Thoracic aorta (tissue), 2 donors: Measurements from ENCODE around the gene CARD10. TPM values are rescaled to one million over a fixed set of nuclear protein-coding genes. Genes with fewer than 3 reads are reported as not detected.
"Not testable (repeated sequence)": the region's sequence is repeated elsewhere in the genome, so short reads cannot be mapped to it uniquely, and the experiment has no call there.

Source experiments
- ATAC-seq: fragments of 150-250 bp; one replicate; pipeline ENCODE4 v1.8.0; 2017; ENCODE audit warnings: low read depth; ENCODE audit not compliant: insufficient number of reproducible peaks, low FRiP score
- DNase-seq: peaks from one replicate; pipeline ENCODE4 v3.0.0-alpha.2; 2020; ENCODE audit warnings: low spot score
- H3K27ac ChIP-seq, 2 donors: fragments of 200-600 bp; sonication (generic); 1 replicate in 1 of 2; 2 replicates in 1 of 2; pipeline ENCODE4 v1.5.1; 2016; ENCODE audit warnings: mild to moderate bottlenecking in 2 of 2, moderate library complexity in 2 of 2
- H3K27me3 ChIP-seq: fragments of 200-600 bp; sonication (generic); replicated peaks from 2 replicates; pipeline ENCODE4 v1.6.0; 2016; ENCODE audit warnings: mild to moderate bottlenecking; ENCODE audit not compliant: insufficient read depth
- H3K36me3 ChIP-seq: fragments of 200-600 bp; sonication (generic); one replicate; pipeline ENCODE4 v1.5.1; 2016
- H3K4me1 ChIP-seq, 2 donors: fragments of 200-600 bp; sonication (generic); 1 replicate in 1 of 2; 2 replicates in 1 of 2; pipeline versions ENCODE4 v1.5.1 to v1.6.0; 2016; ENCODE audit warnings: low read depth in 2 of 2, mild to moderate bottlenecking in 1 of 2; ENCODE audit not compliant: control insufficient read depth in 1 of 2
- H3K4me3 ChIP-seq: fragments of 200-600 bp; sonication (generic); 2 replicates; pipeline ENCODE4 v1.5.1; 2016; ENCODE audit warnings: mild to moderate bottlenecking
- H3K9me3 ChIP-seq: fragments of 200-600 bp; sonication (generic); 2 replicates; pipeline ENCODE4 v1.5.1; 2016
- CTCF ChIP-seq: fragments of 200-600 bp; sonication (generic); IDR thresholded peaks from one replicate; pipeline ENCODE4 v1.5.1; 2019; ENCODE audit warnings: antibody characterized with exemption
- total RNA-seq, 2 donors: library from RNA; depleted of rRNA; stranded (reverse); fragments of >200 nt; gene quantifications; one replicate each; pipeline versions ENCODE4 v1.1.0 to v1.2.3, GENCODE V29; 2016

CARD10 gene
- total RNA-seq, 2 donors from 2014 or later = 7.2 to 11.0 TPM

GRCh38 chr22:37473437-37473946 lies 45.7 kb downstream of the CARD10 start:
- H3K4me3 ChIP-seq = no peak overlapping the region
- no peak for DNase-seq
- no peak for ATAC-seq
- no peak for TF ChIP-seq CTCF
- H3K27me3 ChIP-seq = peaks cover 4% of the 10 kb centered on the region
- H3K27ac ChIP-seq = no peak overlapping the region
- H3K4me1 ChIP-seq = no peaks in the 10 kb centered on the region
- H3K36me3 ChIP-seq = no peaks in the 10 kb centered on the region
- no peaks in the 10 kb centered on the region for H3K9me3 ChIP-seq

- Histone ChIP-seq H3K27ac (no peak overlapping the region), H3K4me3 (no peak overlapping the region), H3K36me3 (no peaks in the 10 kb centered on the region), H3K9me3 (no peaks in the 10 kb centered on the region), H3K27me3 (no peaks in the 10 kb centered on the region), H3K4me1 (no peaks in the 10 kb centered on the region)
- no peak for TF ChIP-seq CTCF
- ATAC-seq (no peak), DNase-seq (no peak)
Observed at GRCh38 chr22:37472418-37473006, 46.7 kb downstream of the CARD10 start.

GRCh38 chr22:37471727-37472417 lies 47.3 kb downstream of the CARD10 start:
- TF ChIP-seq CTCF = no peak
- no peaks in the 10 kb centered on the region for H3K9me3 ChIP-seq
- no peak overlapping the region for H3K27ac ChIP-seq
- H3K36me3 ChIP-seq = no peaks in the 10 kb centered on the region
- no peaks in the 10 kb centered on the region for H3K27me3 ChIP-seq
- no peaks in the 10 kb centered on the region for H3K4me1 ChIP-seq
- DNase-seq (no peak), ATAC-seq (no peak)
- no peak overlapping the region for H3K4me3 ChIP-seq

GRCh38 chr22:37470087-37470445 lies 49.1 kb downstream of the CARD10 start:
- DNase-seq (no peak), ATAC-seq (no peak)
- TF ChIP-seq CTCF = no peak
- Histone ChIP-seq H3K4me3 (no peak overlapping the region), H3K9me3 (no peaks in the 10 kb centered on the region), H3K27ac (no peak overlapping the region), H3K27me3 (no peaks in the 10 kb centered on the region), H3K4me1 (no peaks in the 10 kb centered on the region), H3K36me3 (no peaks in the 10 kb centered on the region)

- H3K27me3 ChIP-seq = no peaks in the 10 kb centered on the region
- H3K4me3 ChIP-seq = no peak overlapping the region
- H3K27ac ChIP-seq = no peak overlapping the region
- DNase-seq = no peak
- H3K9me3 ChIP-seq = no peaks in the 10 kb centered on the region
- H3K4me1 ChIP-seq = no peaks in the 10 kb centered on the region
- no peaks in the 10 kb centered on the region for H3K36me3 ChIP-seq
- no peak for TF ChIP-seq CTCF
- ATAC-seq = no peak
Observed at GRCh38 chr22:37469416-37470086, 49.7 kb downstream of the CARD10 start.

- H3K27me3 ChIP-seq, H3K36me3 ChIP-seq, ATAC-seq, DNase-seq, H3K4me3 ChIP-seq, H3K9me3 ChIP-seq, H3K27ac ChIP-seq, H3K4me1 ChIP-seq: not testable (repeated sequence)
Observed at GRCh38 chr22:37468201-37468695, 51.0 kb downstream of the CARD10 start.
